NCI-H2081 treated with DMSO at 0.1 percent for 48 hours (cell line): Measurements from ENCODE around the gene FYCO1.

ENCODE experiments used
- DNase-seq: peaks from one replicate; lab custom pipeline; 2025; lab: John Stamatoyannopoulos, UW

FYCO1 gene

GRCh38 chr3:45984331-45985312 lies 11.0 kb downstream of the FYCO1 start:
- no peak for DNase-seq

DNA sequence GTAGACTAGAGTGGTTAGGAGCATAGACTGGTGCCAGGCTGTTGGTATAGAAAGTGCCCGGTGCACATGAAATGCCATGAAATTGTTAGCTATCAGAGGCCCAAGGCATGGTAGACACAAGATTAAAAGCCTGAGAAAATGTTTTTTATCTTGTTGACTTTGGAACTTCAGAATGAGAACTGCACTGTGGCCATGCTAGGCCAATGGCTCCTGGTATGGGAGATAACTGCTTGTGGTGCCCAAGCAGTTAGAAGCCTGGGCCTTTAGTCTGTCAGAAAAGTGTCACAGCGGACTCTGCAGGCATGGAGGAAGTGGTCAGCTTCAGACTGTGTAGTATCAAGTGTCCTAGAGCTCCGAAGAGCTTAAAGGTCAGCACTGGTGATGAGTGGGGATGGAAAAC lies 11.9 kb downstream of the FYCO1 start:
- DNase-seq = no peak

GRCh38 chr3:45981346-45982074 lies 14.1 kb downstream of the FYCO1 start:
- DNase-seq = no peak

GRCh38 chr3:45980819-45981218 lies 14.8 kb downstream of the FYCO1 start:
- DNase-seq = no peak

GRCh38 chr3:45980229-45980813 lies 15.3 kb downstream of the FYCO1 start:
- no peak for DNase-seq

- no peak for DNase-seq
Observed at GRCh38 chr3:45979378-45979777, 16.2 kb downstream of the FYCO1 start.

DNA sequence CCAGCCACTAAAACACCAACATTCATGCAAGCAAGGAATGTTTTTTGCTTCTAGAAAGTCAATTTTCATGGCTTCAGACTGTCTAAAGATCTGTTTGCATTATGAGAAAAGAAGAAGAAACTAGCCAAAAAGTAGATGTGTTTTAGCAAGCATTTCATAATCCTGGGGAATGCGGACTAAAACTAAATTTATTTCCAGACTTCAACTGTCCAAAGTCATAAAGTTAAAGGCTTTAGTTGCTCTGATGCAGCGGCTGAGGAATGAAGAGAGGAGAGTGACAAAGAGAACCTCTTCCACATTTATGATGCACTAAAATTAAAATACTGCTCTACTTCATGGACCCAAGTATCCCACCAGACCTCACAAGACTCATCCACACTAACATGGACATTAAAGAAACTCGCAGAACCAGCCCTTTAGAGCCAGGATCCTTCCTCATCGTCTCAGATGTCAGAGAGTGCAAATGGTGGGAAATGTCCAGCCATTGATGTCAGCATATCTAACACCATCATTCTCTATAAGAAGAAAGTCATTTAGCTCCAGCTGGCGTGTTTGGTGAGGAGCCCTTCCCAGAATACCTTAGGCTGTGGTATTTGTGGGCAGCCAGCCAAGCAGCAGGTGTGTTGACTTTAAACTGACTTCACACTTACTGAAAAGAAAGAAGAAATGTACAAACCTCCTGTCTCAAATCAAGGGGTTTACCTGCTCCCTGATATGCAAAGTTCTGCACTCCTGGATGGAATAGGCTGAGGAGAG lies 17.4 kb downstream of the FYCO1 start:
- no peak for DNase-seq

DNA sequence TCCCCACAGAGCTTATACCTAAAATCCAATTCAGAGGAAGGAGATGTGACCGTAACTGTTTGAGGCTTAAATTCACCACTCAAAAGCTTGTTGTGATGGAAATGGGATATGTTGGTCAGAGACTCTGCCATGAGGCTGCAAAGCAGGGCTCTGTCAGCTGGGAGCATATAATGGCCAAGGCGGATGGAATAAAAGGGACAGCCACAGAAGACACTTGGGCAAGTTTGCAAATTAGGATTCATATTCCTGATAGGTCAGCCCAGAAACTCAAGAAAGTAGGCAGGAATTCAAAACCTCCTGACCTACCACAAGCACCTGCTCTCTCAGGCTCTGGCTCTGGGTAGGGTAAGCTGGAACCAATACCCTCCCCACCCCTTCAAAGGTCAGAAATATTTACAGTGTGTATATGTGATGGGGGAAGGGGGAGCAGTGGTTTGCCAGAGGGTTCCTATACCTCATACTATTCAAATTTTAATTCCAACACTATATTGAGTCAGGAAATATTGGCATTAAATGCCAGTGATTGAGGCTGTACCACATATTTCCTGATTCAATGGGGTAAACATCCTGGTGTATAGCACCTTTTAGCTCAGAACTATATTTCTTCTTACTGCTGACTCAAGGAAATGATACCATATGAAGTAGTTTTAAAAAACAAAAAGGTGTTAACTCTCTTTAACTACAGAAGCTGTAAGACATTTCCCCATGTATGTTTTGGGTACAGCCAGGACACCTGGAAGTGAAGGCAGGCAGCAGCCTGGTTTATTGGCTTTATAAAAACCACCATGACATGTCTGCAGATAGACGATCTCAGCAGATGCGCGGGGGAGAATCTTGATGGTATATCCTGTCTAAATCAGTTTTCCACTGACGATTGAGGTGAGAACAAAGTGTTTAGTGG lies 19.2 kb downstream of the FYCO1 start:
- DNase-seq = no peak

GRCh38 chr3:45975686-45976085 lies 19.9 kb downstream of the FYCO1 start:
- no peak for DNase-seq

DNA sequence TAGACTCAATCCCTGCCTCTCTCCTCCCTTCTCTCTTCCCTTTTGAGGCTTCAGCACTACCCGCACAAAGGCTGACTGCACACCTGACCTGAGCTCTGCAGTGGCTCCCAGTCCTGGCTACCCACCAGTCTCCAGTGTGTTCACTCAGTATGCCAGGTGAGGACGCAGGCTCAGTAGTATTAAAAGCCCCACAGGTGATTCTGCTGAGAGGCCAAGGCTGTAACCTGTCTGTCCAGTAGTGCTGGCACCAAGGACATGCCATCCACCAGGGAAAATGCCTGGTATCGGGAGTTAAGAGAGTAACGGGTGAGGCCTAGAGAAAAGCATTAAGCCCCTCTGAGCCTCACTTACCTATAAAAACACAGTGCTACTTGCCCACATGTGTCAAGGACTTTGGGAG lies 20.9 kb downstream of the FYCO1 start:
- DNase-seq = no peak

DNA sequence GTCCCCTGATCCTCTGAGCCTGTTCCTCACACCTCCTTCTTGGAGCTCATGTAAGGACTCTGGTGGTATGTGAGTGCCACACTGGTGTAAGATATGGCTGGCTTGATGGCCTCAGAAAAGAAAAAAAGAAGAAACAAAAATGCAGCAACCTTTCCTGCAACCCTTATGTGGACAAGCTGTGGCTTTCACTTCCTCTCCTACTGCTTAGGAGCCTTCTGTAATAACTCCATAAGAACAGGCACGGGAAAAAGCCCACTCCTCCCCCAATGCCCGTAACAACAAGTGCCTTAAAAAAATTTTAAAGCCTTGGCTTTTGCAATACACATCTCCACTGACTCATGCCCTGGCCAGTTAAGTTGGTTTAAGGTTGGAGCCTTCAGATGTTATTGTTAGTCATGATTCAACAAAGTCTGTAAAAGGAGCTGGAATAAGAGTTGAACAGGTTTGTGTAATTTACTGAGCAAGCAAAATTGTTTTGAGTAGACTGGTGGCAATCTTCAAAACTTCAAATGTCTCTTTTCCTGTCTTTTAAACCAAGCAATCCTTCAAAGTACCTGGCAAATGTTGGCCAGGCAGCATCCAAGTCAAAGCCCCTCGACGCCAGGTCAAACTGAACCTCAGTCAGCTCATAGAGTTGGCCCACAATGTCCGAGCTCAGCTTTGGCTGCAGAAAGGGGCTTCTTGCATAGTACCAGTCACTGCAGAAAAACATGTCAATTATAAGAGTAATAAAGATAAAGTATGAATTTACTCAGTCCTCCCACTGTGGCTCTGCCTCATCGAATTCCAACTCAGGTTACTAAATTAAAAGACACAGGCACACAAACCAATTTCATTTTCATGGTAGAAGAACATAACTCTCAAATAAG lies 22.9 kb downstream of the FYCO1 start:
- no peak for DNase-seq

DNA sequence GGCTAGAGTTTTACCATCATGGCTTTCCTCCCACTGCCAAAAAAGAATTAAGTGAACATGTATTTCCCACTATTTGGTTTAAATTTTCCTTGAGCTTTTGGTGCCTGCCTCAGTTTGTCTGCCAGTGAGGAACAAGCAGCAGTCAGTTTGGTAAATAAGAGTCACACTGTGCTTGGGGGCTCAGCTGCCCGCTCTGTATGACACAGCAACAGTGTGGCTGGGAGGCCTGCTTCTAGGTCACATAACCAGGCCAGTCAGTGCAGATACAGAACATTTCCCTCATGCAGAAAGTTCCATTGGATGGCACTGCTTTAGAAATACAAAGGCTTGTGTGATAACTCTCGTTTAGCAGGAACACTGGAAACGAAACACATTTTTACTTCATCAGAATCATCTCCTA lies 25.7 kb downstream of the FYCO1 start:
- no peak for DNase-seq

DNA sequence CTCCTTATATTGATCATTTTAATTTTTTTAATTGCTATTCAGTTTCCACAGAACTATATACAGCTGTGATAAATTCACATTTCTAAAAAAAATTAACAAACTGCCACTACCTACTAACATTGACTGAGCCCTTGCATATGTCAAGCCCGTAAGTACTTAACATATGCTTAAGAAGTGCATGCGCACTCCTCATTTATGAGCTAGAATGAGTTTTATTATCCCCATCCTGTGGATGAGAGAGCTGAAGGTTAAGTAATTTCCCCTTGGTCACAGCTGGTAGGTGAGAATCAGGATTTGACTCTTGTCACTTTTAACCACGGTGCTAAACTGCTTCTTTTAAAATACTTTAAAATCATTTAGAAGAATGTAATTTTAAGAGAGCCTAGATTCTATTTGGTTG lies 26.5 kb downstream of the FYCO1 start:
- no peak for DNase-seq

GRCh38 chr3:45968706-45969105 lies 26.9 kb downstream of the FYCO1 start:
- DNase-seq = no peak

DNA sequence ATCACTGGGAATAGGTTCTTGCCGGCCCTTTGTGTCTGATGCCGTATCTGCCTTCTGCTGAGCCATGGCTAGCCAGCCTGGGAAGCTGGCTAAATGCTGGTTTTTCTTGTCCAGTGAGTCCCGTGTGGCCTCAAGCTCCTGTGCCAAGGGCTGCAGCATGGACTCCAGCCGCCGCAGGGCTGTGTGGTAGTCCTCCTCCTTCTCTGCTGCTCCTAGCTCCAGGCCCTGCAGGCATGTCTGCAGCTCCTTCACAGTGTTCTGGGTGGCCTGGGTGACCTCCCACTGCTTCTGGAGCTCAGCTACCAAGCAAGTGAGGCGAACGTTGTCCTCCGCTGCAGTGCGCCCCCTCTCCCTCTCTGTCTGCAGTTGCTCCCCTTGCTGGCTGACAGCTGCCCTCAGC lies 27.5 kb downstream of the FYCO1 start:
- no peak for DNase-seq

- DNase-seq = no peak
Observed at GRCh38 chr3:45967724-45968123, 27.9 kb downstream of the FYCO1 start.

- no peak for DNase-seq
Observed at GRCh38 chr3:45966950-45967640, 28.5 kb downstream of the FYCO1 start.

GRCh38 chr3:45966371-45966791 lies 29.2 kb downstream of the FYCO1 start:
- no peak for DNase-seq

DNA sequence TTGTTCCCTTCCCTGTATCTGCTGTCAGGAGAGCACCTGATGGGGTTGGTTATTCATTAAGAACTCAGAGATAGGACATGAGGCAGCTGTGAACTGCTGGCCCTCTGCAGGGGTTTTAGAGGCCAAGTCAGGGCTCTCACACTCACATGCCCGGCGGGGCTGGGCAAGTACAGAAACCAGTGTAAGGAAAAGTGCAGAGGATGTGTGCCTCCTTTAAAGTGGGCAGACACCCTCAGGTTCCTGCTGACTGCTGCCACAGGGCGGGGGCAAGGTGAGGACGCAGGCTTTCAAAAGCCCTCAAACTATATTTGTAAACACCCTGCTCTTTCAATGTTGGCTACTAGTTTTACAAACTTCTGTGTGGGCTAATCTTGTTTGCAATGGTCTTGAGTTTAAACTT lies 30.0 kb downstream of the FYCO1 start:
- DNase-seq = no peak
